IMR-90 (cell line): ENCODE data around the gene PTCD2.

Experiments used
- CEBPB ChIP-seq: IDR thresholded peaks from 2 replicates; pipeline ENCODE4 v1.6.1; 2012; ENCODE audit warnings: low read depth, low read length, improper control_type of control experiment
- CTCF ChIP-seq: conservative IDR thresholded peaks from 2 replicates; pipeline ENCODE4 v1.5.1; 2012; ENCODE audit warnings: mild to moderate bottlenecking, low read depth, low read length, improper control_type of control experiment

GRCh38 chr5:72307968-72308852, 12.0 kb upstream of the PTCD2 start:
- TF ChIP-seq CTCF (peak; percentile 95), CEBPB (no peak)
